Uterus (tissue), 2 donors: Measurements from ENCODE around the gene LUZP2.

Experiments
- POLR2A ChIP-seq, 2 donors: fragments of 450-650 bp; IDR thresholded peaks; one replicate each; pipeline ENCODE4 v1.6.1; 2016; ENCODE audit warnings: antibody characterized with exemption in 2 of 2, mild to moderate bottlenecking in 1 of 2, moderate library complexity in 1 of 2
- TF ChIP-seq, protein P1 (sequence below), 4 experiments: fragments of 200-600 bp in 2 of 4; fragments of 450-650 bp in 2 of 4; sonication (generic) in 2 of 4; IDR thresholded peaks; one replicate each; pipeline ENCODE4 v1.5.1; 2016 to 2019; ENCODE audit warnings: antibody characterized with exemption in 4 of 4, mild to moderate bottlenecking in 2 of 4, moderate library complexity in 1 of 4

DNA sequence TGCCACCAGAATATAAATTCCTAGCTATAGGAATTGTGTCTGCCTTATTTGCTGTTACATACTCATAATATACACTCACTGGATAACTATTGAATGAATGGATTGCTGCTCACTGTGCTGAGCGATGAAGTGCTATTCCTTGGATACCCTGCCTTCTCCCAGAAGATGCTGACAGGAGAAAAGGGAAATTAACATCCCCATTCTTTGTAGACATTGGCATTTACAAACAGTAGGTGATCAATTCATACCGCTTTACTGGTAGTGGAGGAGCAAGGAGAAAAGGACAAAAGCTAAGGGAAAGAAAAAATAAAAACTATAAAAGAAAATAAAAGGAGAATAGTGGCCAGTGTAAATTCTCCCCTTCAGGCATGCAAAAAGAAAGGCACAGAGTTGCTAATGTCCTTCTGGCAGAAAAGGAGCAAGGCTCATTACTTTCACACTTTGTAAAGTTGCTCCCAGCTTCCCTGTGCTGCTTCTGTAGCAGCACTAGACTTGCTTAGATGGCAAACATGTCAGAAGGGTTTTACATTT is 183.0 kb downstream of the LUZP2 start:
- TF ChIP-seq, protein P1, sequence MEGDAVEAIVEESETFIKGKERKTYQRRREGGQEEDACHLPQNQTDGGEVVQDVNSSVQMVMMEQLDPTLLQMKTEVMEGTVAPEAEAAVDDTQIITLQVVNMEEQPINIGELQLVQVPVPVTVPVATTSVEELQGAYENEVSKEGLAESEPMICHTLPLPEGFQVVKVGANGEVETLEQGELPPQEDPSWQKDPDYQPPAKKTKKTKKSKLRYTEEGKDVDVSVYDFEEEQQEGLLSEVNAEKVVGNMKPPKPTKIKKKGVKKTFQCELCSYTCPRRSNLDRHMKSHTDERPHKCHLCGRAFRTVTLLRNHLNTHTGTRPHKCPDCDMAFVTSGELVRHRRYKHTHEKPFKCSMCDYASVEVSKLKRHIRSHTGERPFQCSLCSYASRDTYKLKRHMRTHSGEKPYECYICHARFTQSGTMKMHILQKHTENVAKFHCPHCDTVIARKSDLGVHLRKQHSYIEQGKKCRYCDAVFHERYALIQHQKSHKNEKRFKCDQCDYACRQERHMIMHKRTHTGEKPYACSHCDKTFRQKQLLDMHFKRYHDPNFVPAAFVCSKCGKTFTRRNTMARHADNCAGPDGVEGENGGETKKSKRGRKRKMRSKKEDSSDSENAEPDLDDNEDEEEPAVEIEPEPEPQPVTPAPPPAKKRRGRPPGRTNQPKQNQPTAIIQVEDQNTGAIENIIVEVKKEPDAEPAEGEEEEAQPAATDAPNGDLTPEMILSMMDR (IDR thresholded peaks at IDR 0.05): no peak
- no peak for TF ChIP-seq POLR2A (IDR thresholded peaks at IDR 0.05)
